Stimulated activated CD4-positive, alpha-beta T cell treated with anti-CD3 and anti-CD28 coated beads, Interleukin-15, amount 100 ng/mL, for 1 hour (primary cell): ENCODE data around the gene PDIA2.
"Not testable (repeated sequence)": the region's sequence is repeated elsewhere in the genome, so short reads cannot be mapped to it uniquely, and the experiment has no call there.

Source experiments
- DNase-seq, 2 donors: peaks; one replicate each; pipeline ENCODE4 v3.0.0-alpha.2; 2020; ENCODE audit warnings: low read depth in 1 of 2, low spot score in 1 of 2

PDIA2 gene

DNA sequence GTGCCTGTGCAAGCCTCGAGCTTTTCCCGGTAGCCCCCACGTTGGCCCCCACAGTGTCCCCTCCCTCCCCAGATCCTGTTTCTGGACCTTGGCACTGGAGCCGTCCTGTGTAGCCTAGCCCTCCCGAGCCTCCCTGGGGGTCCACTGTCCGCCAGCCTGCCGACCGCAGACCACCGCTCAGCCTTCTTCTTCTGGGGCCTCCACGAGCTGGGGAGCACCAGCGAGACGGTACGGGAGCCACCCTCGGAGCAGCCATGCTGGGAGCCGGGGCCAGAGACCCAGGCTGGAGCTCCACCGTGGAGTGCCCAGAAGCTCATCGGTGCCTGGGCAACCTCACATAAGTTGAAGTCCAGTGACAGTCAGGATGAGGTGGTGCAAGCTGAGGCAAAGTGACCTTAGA, 19.0 kb upstream of the PDIA2 start:
- no peak for DNase-seq

- no peak for DNase-seq
These were observed 18.5 kb upstream of the PDIA2 start for GRCh38 chr16:264440-264951.

GRCh38 chr16:265002-265529, 17.9 kb upstream of the PDIA2 start:
- DNase-seq: no peak

GRCh38 chr16:265711-266110, 17.3 kb upstream of the PDIA2 start:
- DNase-seq: no peak

DNA sequence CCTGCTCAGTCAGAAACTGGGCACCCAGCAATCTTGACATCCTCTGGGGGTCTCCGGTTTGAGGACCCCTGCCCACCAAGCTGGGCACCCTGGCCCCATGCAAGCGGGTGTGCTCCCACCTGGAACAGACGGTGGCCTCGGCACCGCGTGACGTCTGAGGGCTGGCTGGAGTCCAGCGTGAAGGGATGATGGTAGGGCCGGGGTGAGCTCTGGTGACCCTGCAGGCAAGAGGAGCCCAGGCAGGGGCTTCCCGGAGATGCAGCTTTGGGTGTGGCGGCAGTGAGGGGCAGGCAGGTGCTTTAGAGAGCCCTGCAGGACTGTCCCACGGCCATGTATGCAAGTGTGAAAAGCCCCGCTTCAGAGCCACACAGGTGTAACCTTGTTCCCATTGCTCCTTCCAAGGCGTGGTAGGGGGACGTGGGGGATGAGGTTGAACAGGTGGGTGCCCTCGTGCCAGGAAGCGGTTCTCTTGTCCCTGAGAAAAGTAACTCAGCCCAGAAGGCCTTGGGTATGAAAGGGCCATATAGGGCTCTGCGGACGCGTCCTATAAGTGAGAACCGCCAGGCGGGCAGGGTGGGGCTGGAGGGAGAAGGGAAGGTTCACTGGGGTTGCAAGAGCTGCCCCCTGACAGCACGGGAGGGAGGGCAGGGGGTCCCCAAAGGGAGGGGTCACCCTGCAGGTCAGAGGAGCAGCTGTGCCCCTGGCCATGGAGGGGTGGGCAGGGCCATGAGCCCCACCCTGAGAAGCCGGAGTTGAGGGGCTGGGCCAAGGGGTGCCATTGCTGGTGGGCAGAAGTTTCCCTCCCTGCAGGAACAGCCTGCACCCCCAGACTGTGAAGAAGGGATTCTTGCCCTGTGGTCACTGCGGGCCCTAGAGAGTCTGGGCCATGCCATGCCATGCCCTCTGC, 16.5 kb upstream of the PDIA2 start:
- no peak for DNase-seq

DNA sequence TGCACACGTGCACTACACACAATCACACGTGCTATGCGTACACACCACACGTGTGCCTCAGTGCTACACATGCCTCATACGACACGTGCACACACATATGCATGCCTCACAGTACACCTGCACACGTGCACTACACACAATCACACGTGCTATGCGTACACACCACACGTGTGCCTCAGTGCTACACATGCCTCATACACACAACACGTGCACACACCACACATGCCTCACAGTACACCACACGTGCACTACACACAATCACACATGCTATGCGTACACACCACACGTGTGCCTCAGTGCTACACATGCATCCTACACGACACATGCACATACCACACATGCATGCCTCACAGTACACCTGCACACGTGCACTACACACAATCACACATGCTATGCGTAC, 15.4 kb upstream of the PDIA2 start:
- DNase-seq: not testable (repeated sequence)

DNA sequence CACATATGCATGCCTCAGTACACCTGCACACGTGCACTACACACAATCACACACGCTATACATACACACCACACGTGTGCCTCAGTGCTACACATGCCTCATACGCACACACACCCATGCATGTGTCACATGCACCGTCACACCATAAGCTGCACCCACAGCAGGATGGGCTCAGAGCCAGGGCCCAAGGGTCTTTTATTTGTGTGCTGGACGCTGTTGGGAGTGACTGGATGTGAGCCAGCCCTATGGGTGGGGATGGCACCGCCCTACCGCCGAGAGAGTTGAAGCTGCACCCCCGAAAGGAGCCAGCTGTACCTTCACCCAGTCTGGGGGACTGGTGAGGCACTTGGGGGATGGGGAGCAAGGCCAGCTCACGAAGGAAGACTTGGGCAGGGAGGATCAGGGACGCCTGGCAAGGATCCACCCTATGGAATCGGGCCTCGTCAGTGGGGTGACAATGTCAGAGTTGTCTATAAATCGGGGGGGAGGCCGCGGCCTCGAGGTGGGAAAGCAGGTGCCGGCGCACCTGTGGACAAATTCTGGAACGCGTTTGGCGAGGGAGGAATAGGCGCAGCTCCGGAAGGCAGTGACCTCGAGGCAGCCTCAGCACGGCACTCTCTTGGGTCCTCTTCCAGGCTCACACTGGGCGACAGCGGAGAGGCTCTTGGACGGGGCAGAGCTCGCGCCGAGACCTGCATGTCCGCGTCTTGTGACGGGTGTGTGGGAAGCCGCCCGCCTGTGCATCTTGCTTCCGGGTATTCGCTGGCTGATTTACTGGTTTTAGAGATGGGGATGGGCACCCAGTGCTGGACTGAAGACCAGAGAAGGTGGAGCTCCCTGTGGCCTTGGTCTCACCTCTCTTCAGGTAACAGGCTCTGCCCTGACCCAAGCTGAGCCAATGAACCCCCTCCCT, 14.6 kb upstream of the PDIA2 start:
- DNase-seq: no peak

- DNase-seq: no peak
These were observed 13.7 kb upstream of the PDIA2 start for GRCh38 chr16:269061-269796.

GRCh38 chr16:270381-271255, 12.3 kb upstream of the PDIA2 start:
- no peak for DNase-seq

DNA sequence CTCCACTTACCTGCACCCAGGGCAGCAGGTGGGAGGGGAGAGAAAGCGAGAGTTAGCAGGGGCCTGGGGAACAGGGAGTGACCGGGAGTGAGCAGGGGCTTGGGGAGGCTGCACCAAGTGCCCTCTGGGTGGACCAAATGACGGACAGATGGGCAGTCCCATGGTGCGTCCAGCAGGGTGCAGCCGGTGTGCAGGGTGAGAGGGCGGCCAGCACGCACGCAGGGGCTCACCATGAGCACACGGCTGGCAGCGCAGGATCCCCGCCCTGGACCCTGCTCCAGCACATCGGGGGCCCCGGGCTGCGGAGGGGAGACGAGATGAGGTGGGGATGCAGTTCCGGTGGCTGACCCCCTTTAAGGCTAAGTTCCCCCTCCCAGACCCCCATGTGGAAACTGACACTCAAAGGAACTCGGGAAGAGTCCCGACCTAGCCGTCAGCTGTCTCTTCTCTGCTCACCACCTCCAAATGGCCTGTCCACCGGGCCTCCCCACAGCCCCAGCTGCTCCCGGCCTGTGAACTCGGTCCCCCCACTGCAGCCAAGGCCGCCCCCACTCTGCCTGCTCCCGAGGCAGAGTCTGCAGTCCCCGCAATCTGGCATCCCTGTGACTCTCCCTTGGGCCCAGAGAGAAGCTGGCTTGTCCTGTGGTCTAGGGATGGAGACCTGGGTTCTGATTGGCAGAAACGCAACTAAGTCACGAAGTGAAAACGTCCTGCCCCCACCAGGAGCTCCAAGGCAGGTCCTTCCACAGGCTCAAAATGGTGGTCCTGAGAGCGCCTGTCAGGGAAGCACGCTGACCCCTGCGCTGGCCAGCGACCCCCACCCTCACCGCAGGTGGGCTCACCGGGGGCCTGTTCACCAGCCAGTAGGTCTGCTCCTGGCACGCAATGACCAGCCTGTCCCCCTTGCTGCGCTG, 10.1 kb upstream of the PDIA2 start:
- DNase-seq: no peak

DNA sequence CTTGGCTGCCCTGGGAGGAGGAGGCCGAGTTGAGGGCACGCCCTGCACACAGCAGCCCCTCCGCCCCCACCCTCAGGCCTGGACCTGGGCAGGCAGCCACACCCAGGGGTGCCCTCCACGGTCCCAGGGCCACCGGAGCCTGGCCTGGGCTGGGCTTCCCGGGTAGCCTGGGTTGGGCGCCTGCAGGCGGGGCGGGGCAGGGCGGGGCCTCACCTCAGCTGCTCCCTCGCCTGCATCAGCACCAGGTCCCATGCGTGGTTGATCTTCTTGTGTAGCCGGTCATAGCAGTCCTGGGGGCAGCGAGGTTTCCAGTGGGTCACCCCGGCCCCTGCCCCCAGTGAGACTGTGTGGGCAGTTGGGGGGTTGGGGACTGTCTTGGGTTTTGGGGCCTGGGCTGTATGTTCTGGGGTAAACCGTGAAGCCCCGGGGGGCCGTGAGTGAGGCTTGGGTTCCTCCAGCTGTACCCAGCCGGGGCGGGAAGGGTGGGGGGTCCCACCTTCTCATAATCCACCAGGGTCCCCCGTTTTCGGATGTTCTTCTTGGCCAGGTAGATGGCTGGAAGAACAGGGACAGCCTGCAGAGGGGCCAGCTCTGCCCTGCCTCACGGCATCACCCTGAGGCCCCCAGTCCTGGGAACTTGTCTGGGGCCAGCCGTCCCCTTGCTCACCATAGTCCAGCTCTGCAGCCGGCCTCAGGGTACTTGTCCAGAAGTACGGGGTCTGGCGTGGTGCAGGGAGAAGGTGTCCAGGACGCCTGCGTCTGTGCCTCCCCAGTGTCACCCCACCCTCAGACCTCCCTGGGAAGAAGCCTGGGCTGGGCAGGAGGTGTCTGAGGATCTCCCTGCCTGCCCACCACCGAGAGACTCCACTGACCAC, 9.2 kb upstream of the PDIA2 start:
- no peak for DNase-seq

- no peak for DNase-seq
These were observed 7.8 kb upstream of the PDIA2 start for GRCh38 chr16:275041-275641.

DNA sequence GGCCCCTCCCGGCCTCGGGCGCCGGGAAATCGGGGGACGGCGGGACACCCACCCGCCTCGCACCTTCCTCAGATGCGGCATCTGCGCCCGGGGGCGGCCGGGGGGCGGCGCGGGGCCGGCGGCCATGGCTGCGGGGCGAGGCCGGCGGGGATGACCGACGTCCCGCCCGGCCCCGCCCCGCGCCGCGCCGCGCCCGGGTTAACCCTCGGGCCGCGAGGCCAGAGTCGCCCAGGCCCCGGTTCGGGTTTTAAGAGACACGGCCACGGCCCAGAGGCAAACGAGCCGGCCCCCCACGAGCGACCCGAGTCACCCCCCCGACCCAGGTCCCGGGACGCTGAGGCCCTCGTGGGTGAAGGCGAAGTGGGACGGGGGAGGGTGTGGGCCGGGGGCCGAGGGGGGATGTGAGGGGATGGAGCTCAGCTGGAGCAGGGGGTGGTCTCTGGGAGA, 7.2 kb upstream of the PDIA2 start, which contains the start of gene RGS11:
TSS of gene RGS11 (minus strand) at position 159 of the 447 bp plus-strand sequence. CDS start at position 126, 33 bp downstream.
- DNase-seq: no peak

GRCh38 chr16:276426-277077, 6.4 kb upstream of the PDIA2 start:
- no peak for DNase-seq

GRCh38 chr16:278863-279366, 4.0 kb upstream of the PDIA2 start:
- DNase-seq: no peak

DNA sequence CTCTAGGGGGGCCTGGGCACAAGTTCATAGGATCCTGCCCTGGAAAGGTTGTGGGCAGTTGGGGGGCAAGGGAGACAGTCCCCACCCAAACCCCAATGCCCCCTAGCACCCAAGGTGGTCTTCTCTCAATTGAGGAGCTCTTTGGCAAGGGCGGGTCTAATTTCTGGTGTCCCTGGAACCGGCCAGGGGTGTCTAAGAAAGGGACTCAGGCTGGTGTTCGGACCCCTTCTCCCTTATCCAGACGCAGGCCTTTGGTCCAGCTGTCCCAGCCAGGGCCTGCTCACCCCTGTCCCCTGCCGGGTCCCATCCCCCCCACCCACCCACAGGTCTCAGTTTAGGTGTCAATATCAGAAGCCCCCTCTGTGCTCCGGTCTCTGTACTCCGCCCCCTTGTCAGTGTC, 3.4 kb upstream of the PDIA2 start:
- DNase-seq: no peak
